HG03469 (cell line): ENCODE results near the gene AMHR2.

ENCODE experiments used
- ATAC-seq: cut with Tn5 transposase; IDR thresholded peaks from one replicate; pipeline ENCODE4 v1.9.1; 2021; ENCODE audit warnings: mild to moderate bottlenecking, moderate library complexity, moderate number of reproducible peaks; ENCODE audit not compliant: unreplicated experiment

AMHR2 gene

GRCh38 chr12:53479331-53479730 lies 55.7 kb downstream of the AMHR2 start:
- no peak for ATAC-seq

GRCh38 chr12:53480491-53481442 lies 57.1 kb downstream of the AMHR2 start:
- ATAC-seq, result no peak
